Liver (tissue), 9 donors: Measurements from ENCODE around the gene MOSPD2. TPM values are rescaled to one million over a fixed set of nuclear protein-coding genes. Genes with fewer than 3 reads are reported as not detected.

Source experiments
- DNase-seq: peaks from one replicate; pipeline ENCODE4 v3.0.0-alpha.2; 2017; ENCODE audit warnings: low spot score
- H3K27ac ChIP-seq, 2 donors: one replicate each; pipeline ENCODE4 v1.7.0; 2013; ENCODE audit warnings: inconsistent platforms in 2 of 2, low read length in 2 of 2, control low read depth in 1 of 2, low read depth in 1 of 2, mild to moderate bottlenecking in 1 of 2
- H3K27me3 ChIP-seq, 4 donors: one replicate each; pipeline versions ENCODE4 v1.6.1 to v1.7.0; 2013; ENCODE audit warnings: low read length in 3 of 4, inconsistent platforms in 1 of 4, mild to moderate bottlenecking in 1 of 4, moderate library complexity in 1 of 4; ENCODE audit not compliant: control insufficient read depth in 4 of 4, insufficient read depth in 4 of 4
- H3K36me3 ChIP-seq, 4 donors: one replicate each; pipeline versions ENCODE4 v1.6.1 to v1.7.0; 2013; ENCODE audit warnings: low read length in 3 of 4, mild to moderate bottlenecking in 3 of 4, low read depth in 1 of 4, moderate library complexity in 1 of 4; ENCODE audit not compliant: control insufficient read depth in 4 of 4, insufficient read depth in 3 of 4
- H3K4me1 ChIP-seq, 4 donors: one replicate each; pipeline versions ENCODE4 v1.6.1 to v1.7.0; 2013; ENCODE audit warnings: low read length in 3 of 4, mild to moderate bottlenecking in 3 of 4, moderate library complexity in 1 of 4; ENCODE audit not compliant: control insufficient read depth in 4 of 4, insufficient read depth in 4 of 4
- H3K4me3 ChIP-seq, 3 donors: one replicate each; pipeline versions ENCODE4 v1.6.1 to v1.7.0; 2013; ENCODE audit warnings: low read length in 3 of 3, control low read depth in 1 of 3, low read depth in 1 of 3, mild to moderate bottlenecking in 1 of 3
- H3K9ac ChIP-seq, 2 donors: one replicate each; pipeline ENCODE4 v1.7.0; 2013; ENCODE audit warnings: low read length in 2 of 2, mild to moderate bottlenecking in 2 of 2, moderate library complexity in 2 of 2, control low read depth in 1 of 2, low read depth in 1 of 2
- H3K9me3 ChIP-seq, 4 donors: one replicate each; pipeline versions ENCODE4 v1.6.1 to v1.7.0; 2013; ENCODE audit warnings: low read length in 3 of 4; ENCODE audit not compliant: control insufficient read depth in 4 of 4
- ATF3 ChIP-seq: IDR thresholded peaks from 2 replicates; pipeline ENCODE4 v1.6.1; 2016; ENCODE audit warnings: antibody characterized with exemption
- EGR1 ChIP-seq, 2 donors: IDR thresholded peaks; 2 replicates each; pipeline ENCODE4 v1.6.1; 2016 to 2018; ENCODE audit warnings: antibody characterized with exemption in 2 of 2, low read depth in 2 of 2
- FOXA1 ChIP-seq: IDR thresholded peaks from 2 replicates; pipeline ENCODE4 v1.6.1; 2016; ENCODE audit warnings: antibody characterized with exemption
- FOXA2 ChIP-seq: IDR thresholded peaks from 2 replicates; pipeline ENCODE4 v1.6.1; 2016; ENCODE audit warnings: antibody characterized with exemption
- GABPA ChIP-seq, 2 donors: IDR thresholded peaks in 1 of 2; conservative IDR thresholded peaks in 1 of 2; 2 replicates each; pipeline ENCODE4 v1.6.1; 2016; ENCODE audit warnings: antibody characterized with exemption in 2 of 2, mild to moderate bottlenecking in 1 of 2, moderate library complexity in 1 of 2
- HNF4A ChIP-seq, 2 donors: conservative IDR thresholded peaks; 2 replicates each; pipeline ENCODE4 v1.6.1; 2016; ENCODE audit warnings: antibody characterized with exemption in 2 of 2, mild to moderate bottlenecking in 2 of 2
- HNF4G ChIP-seq: IDR thresholded peaks from 2 replicates; pipeline ENCODE4 v1.6.1; 2016; ENCODE audit warnings: antibody characterized with exemption
- JUND ChIP-seq, 2 donors: IDR thresholded peaks; 2 replicates each; pipeline ENCODE4 v1.6.1; 2016; ENCODE audit warnings: antibody characterized with exemption in 2 of 2
- MAX ChIP-seq: IDR thresholded peaks from 2 replicates; pipeline ENCODE4 v1.6.1; 2016; ENCODE audit warnings: antibody characterized with exemption
- NR2F2 ChIP-seq: IDR thresholded peaks from 2 replicates; pipeline ENCODE4 v1.6.1; 2016; ENCODE audit warnings: antibody characterized with exemption
- RAD21 ChIP-seq, 2 donors: IDR thresholded peaks; 2 replicates each; pipeline ENCODE4 v1.6.1; 2016; ENCODE audit warnings: antibody characterized with exemption in 2 of 2, mild to moderate bottlenecking in 2 of 2
- RXRA ChIP-seq, 2 donors: IDR thresholded peaks; 2 replicates each; pipeline ENCODE4 v1.6.1; 2017 to 2018; ENCODE audit warnings: antibody characterized with exemption in 2 of 2, mild to moderate bottlenecking in 1 of 2
- SP1 ChIP-seq: IDR thresholded peaks from 2 replicates; pipeline ENCODE4 v1.6.1; 2018; ENCODE audit warnings: antibody characterized with exemption, mild to moderate bottlenecking
- TAF1 ChIP-seq: conservative IDR thresholded peaks from 2 replicates; pipeline ENCODE4 v1.6.1; 2016; ENCODE audit warnings: antibody characterized with exemption, mild to moderate bottlenecking
- YY1 ChIP-seq: IDR thresholded peaks from 2 replicates; pipeline ENCODE4 v1.6.1; 2016; ENCODE audit warnings: antibody characterized with exemption, mild to moderate bottlenecking
- WGBS: extraction: QIAGEN DNeasy Blood & Tissue Kit; methylation state at CpG from one replicate; pipeline ENCODE4 v1.1.7; 2013; 5-methylcytosine and 5-hydroxymethylcytosine counted together
- polyA plus RNA-seq, 2 donors: library from polyadenylated mRNA; stranded (reverse) in 1 of 2; unstranded in 1 of 2; fragments of 200-250 nt in 1 of 2; fragments of >200 nt in 1 of 2; fragmentation: Nextera tagmentation in 1 of 2; extraction: Ambion mirVana in 1 of 2; gene quantifications; one replicate each; pipeline versions ENCODE4 v1.2.1 to v1.2.3, GENCODE V29; 2013 to 2015
- total RNA-seq, 2 donors: library from RNA; depleted of rRNA; stranded (reverse); fragments of >200 nt; gene quantifications; one replicate each; pipeline ENCODE4 v1.2.3, GENCODE V29; 2014
- TF ChIP-seq, protein P1 (sequence below): IDR thresholded peaks from 2 replicates; pipeline ENCODE4 v1.6.1; 2016; ENCODE audit warnings: antibody characterized with exemption, mild to moderate bottlenecking
- TF ChIP-seq, protein P2 (sequence below): fragments of 150-350 bp; IDR thresholded peaks from 2 replicates; pipeline ENCODE4 v1.5.1; 2017; ENCODE audit warnings: improper control_type of control experiment, low read depth, low read length; ENCODE audit not compliant: missing input control
- TF ChIP-seq, protein P3 (sequence below): IDR thresholded peaks from 2 replicates; pipeline ENCODE4 v1.6.1; 2016; ENCODE audit warnings: antibody characterized with exemption
- donor health status: healthy.
- donor health status: healthy.
- donor health status: healthy.
- donor health status: healthy.
- donor health status: healthy.

Gene MOSPD2
- total and polyA plus RNA-seq, 4 donors, result 3.0 to 9.1 (median 4.9) TPM

GRCh38 chrX:14843666-14844065 lies 29.6 kb upstream of the MOSPD2 start:
- TF ChIP-seq, protein P1, sequence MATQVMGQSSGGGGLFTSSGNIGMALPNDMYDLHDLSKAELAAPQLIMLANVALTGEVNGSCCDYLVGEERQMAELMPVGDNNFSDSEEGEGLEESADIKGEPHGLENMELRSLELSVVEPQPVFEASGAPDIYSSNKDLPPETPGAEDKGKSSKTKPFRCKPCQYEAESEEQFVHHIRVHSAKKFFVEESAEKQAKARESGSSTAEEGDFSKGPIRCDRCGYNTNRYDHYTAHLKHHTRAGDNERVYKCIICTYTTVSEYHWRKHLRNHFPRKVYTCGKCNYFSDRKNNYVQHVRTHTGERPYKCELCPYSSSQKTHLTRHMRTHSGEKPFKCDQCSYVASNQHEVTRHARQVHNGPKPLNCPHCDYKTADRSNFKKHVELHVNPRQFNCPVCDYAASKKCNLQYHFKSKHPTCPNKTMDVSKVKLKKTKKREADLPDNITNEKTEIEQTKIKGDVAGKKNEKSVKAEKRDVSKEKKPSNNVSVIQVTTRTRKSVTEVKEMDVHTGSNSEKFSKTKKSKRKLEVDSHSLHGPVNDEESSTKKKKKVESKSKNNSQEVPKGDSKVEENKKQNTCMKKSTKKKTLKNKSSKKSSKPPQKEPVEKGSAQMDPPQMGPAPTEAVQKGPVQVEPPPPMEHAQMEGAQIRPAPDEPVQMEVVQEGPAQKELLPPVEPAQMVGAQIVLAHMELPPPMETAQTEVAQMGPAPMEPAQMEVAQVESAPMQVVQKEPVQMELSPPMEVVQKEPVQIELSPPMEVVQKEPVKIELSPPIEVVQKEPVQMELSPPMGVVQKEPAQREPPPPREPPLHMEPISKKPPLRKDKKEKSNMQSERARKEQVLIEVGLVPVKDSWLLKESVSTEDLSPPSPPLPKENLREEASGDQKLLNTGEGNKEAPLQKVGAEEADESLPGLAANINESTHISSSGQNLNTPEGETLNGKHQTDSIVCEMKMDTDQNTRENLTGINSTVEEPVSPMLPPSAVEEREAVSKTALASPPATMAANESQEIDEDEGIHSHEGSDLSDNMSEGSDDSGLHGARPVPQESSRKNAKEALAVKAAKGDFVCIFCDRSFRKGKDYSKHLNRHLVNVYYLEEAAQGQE, result no peak
- TF ChIP-seq GABPA (IDR thresholded peaks at IDR 0.05 in 1 of 2, conservative IDR thresholded peaks at IDR 0.05 in 1 of 2) (no peak), ATF3 (no peak), TAF1 (no peak), HNF4A (conservative IDR thresholded peaks at IDR 0.05) (no peak), YY1 (no peak), EGR1 (IDR thresholded peaks at IDR 0.05; ENCODE audit: low read depth in 2 of 2) (no peak)
- TF ChIP-seq, protein P2, sequence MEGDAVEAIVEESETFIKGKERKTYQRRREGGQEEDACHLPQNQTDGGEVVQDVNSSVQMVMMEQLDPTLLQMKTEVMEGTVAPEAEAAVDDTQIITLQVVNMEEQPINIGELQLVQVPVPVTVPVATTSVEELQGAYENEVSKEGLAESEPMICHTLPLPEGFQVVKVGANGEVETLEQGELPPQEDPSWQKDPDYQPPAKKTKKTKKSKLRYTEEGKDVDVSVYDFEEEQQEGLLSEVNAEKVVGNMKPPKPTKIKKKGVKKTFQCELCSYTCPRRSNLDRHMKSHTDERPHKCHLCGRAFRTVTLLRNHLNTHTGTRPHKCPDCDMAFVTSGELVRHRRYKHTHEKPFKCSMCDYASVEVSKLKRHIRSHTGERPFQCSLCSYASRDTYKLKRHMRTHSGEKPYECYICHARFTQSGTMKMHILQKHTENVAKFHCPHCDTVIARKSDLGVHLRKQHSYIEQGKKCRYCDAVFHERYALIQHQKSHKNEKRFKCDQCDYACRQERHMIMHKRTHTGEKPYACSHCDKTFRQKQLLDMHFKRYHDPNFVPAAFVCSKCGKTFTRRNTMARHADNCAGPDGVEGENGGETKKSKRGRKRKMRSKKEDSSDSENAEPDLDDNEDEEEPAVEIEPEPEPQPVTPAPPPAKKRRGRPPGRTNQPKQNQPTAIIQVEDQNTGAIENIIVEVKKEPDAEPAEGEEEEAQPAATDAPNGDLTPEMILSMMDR, result no peak
- H3K4me1 ChIP-seq, result no peaks in the 10 kb centered on the region
- no peaks in the 10 kb centered on the region for H3K36me3 ChIP-seq
- no peaks in the 10 kb centered on the region for H3K27me3 ChIP-seq
- no peak overlapping the region for H3K4me3 ChIP-seq
- 85% methylated on average over 4 of the region's 4 CpGs for WGBS
- no peaks in the 10 kb centered on the region for H3K9me3 ChIP-seq
- no peak overlapping the region for H3K27ac ChIP-seq
- H3K9ac ChIP-seq, result no peak overlapping the region
- DNase-seq, result no peak

- no peak overlapping the region for H3K27ac ChIP-seq
- WGBS, result 61% methylated on average over 3 of the region's 3 CpGs
- H3K36me3 ChIP-seq, result no peaks in the 10 kb centered on the region
- no peak for TF ChIP-seq FOXA2
- TF ChIP-seq MAX, result no peak
- TF ChIP-seq, protein P2, result no peak
- TF ChIP-seq HNF4A (conservative IDR thresholded peaks at IDR 0.05), result no peak
- no peak for TF ChIP-seq NR2F2
- TF ChIP-seq YY1, result no peak
- TF ChIP-seq, protein P3, sequence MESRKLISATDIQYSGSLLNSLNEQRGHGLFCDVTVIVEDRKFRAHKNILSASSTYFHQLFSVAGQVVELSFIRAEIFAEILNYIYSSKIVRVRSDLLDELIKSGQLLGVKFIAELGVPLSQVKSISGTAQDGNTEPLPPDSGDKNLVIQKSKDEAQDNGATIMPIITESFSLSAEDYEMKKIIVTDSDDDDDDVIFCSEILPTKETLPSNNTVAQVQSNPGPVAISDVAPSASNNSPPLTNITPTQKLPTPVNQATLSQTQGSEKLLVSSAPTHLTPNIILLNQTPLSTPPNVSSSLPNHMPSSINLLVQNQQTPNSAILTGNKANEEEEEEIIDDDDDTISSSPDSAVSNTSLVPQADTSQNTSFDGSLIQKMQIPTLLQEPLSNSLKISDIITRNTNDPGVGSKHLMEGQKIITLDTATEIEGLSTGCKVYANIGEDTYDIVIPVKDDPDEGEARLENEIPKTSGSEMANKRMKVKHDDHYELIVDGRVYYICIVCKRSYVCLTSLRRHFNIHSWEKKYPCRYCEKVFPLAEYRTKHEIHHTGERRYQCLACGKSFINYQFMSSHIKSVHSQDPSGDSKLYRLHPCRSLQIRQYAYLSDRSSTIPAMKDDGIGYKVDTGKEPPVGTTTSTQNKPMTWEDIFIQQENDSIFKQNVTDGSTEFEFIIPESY, result no peak
- no peak for TF ChIP-seq SP1
- no peak for TF ChIP-seq FOXA1
- TF ChIP-seq TAF1, result no peak
- no peak for TF ChIP-seq JUND (IDR thresholded peaks at IDR 0.05)
- TF ChIP-seq, protein P1, result no peak
- no peak for TF ChIP-seq RXRA (IDR thresholded peaks at IDR 0.05)
- no peak for TF ChIP-seq GABPA (IDR thresholded peaks at IDR 0.05 in 1 of 2, conservative IDR thresholded peaks at IDR 0.05 in 1 of 2)
- TF ChIP-seq EGR1 (IDR thresholded peaks at IDR 0.05; ENCODE audit: low read depth in 2 of 2), result no peak
- TF ChIP-seq RAD21 (IDR thresholded peaks at IDR 0.05), result no peak
- no peak for TF ChIP-seq HNF4G
- TF ChIP-seq ATF3, result no peak
- no peak overlapping the region for H3K4me3 ChIP-seq
- no peaks in the 10 kb centered on the region for H3K9me3 ChIP-seq
- H3K9ac ChIP-seq, result no peak overlapping the region
- no peak for DNase-seq
- H3K4me1 ChIP-seq, result no peaks in the 10 kb centered on the region
- H3K27me3 ChIP-seq, result no peaks in the 10 kb centered on the region
Observed at GRCh38 chrX:14851526-14851925, 21.7 kb upstream of the MOSPD2 start.
